ENCODE data around the gene ELK4.

The ELK4 gene

DNA sequence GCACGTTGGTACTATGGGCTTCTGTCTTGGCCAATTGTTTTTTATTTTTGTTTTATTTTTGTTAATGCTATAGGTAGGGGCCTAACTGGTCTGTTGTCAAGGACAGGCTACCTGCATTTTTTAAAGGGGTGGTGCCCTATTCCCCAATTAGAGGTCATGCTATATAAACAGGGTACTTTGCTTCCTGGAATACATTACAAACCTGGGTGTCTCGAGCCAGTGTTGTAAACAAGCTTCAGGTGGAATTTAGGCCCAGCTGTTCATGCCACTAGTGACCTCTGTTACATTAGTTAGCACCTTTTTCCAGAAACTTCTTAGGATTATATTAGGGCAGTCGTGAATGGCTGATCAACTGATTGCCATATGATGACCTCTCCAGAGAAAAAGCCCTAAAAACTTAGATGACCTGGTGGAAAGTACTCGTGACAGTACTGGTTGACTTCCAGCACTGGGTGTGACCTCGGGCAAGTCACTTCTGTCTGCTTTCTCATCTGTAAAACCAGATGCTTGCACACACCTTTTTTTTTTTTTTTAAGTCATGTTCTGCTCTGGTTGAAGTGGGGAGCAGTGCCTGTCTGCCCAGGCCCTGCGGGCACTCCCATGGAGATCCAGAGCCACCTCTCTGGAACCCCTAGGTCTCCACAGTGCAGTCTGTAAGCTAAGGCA lies 46.5 kb downstream of the ELK4 start:
- no peaks in the 10 kb centered on the region for H3K9me3 Mint-ChIP-seq
- H3K27ac Mint-ChIP-seq, result no peak overlapping the region
- no peak overlapping the region for H3K4me3 Mint-ChIP-seq
- H3K27me3 Mint-ChIP-seq, result no peaks in the 10 kb centered on the region
- H3K4me1 Mint-ChIP-seq, result peaks cover 37% of the 10 kb centered on the region
- no peak for DNase-seq
- ATAC-seq, result no peak

GRCh38 chr1:205584732-205585131 lies 47.1 kb downstream of the ELK4 start:
- no peak overlapping the region for H3K27ac Mint-ChIP-seq
- no peak for DNase-seq

DNA sequence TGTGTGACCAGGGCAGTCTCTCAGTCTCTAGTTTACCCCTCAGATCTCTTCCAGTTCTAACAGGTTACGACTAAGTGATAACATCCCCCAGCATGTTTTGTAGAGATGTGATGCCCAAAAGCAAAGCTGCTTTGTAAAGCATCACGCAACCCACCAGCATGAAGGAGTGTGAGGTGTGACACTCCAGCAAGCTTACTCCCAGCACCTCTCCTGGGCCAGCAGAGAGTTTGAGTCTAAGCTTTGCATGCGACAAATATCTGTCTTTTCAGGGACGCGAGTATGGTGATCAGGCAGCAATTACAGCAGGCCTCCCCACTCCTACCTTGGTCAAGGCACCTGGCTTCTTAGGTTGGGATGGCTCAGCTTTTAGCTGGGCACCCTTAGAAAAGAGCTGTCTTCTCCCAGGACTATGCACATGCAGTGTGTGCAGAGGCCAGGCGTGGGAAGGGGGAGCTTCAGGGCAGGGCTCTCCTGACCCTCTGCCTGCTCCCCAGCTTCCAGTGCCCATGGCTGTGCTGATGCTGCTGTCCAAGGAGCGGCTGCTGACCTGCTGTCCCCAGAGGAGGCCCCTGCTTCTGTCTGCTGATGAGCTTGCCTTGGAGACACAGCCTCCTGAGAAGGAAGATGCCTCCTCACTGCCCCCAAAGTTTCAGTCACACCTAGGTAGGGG lies 48.2 kb downstream of the ELK4 start:
- DNase-seq (no peak), ATAC-seq (no peak)
- peaks cover 28% of the 10 kb centered on the region for H3K4me1 Mint-ChIP-seq
- H3K4me3 Mint-ChIP-seq, result no peak overlapping the region
- no peak overlapping the region for H3K27ac Mint-ChIP-seq
- peaks cover 1% of the 10 kb centered on the region for H3K27me3 Mint-ChIP-seq
- no peaks in the 10 kb centered on the region for H3K9me3 Mint-ChIP-seq

More at GRCh38 chr1:205584732-205585131, 47.1 kb downstream of the ELK4 start:
- Mint-ChIP-seq H3K4me1 (peaks cover 32% of the 10 kb centered on the region), H3K4me3 (no peak overlapping the region), H3K27me3 (no peaks in the 10 kb centered on the region), H3K9me3 (no peaks in the 10 kb centered on the region)
- ATAC-seq, result no peak

- Mint-ChIP-seq H3K4me1 (peaks cover 26% of the 10 kb centered on the region), H3K27ac (peak overlapping the region; percentile 88 to 91), H3K4me3 (peak overlapping the region in 1 of 2 donors; percentile 64), H3K27me3 (peaks cover 10% of the 10 kb centered on the region), H3K9me3 (no peaks in the 10 kb centered on the region)
- peak; percentile 62 for ATAC-seq
- no peak for DNase-seq
Observed at GRCh38 chr1:205582471-205583291, 49.1 kb downstream of the ELK4 start.

- ATAC-seq (peak; percentile 29), DNase-seq (no peak)
- Mint-ChIP-seq H3K4me3 (no peak overlapping the region), H3K27me3 (peaks cover 17% of the 10 kb centered on the region), H3K4me1 (peaks cover 26% of the 10 kb centered on the region), H3K9me3 (no peaks in the 10 kb centered on the region), H3K27ac (peak overlapping the region in 1 of 2 donors; percentile 28)
Observed at GRCh38 chr1:205582046-205582445, 49.8 kb downstream of the ELK4 start.

DNA sequence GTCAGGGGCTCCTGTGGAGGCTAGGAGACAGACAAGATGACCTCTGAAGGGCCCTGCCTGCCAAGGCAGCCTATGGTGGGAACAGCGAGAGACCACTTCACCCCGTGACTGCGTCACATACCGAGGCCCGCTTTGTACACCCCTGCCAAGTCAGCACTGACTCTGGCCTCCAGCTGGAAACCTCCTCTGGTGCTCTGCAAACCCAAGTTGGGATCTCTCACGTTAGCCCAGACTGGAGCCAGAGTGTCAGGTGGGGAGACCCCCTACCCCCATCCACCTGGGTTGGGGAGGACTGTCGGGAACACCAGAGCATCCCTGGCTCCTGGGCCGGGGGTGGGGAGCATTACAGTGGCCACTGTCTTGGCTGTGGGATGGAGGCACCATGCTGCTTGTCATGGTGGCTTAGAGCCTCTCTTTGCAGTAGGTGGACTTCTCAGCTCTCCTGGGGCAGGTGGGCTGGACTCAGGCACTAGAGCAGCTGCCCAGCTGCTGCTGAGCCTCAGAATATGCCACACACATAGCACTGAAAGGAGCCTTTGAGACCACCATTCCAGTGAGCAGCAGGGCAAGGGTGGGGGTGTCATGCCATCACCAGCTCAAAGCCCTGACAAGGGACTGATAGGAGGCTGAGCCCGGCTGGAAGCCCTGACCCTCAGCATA lies 50.4 kb downstream of the ELK4 start:
- Mint-ChIP-seq H3K27ac (peak overlapping the region in 1 of 2 donors; percentile 28), H3K9me3 (no peaks in the 10 kb centered on the region), H3K27me3 (peaks cover 20% of the 10 kb centered on the region), H3K4me1 (peaks cover 26% of the 10 kb centered on the region), H3K4me3 (no peak overlapping the region)
- no peak for DNase-seq
- ATAC-seq, result no peak

GRCh38 chr1:205580923-205581180 lies 51.0 kb downstream of the ELK4 start:
- Mint-ChIP-seq H3K9me3 (no peaks in the 10 kb centered on the region), H3K4me3 (no peak overlapping the region), H3K27me3 (peaks cover 20% of the 10 kb centered on the region), H3K27ac (peak overlapping the region in 1 of 2 donors; percentile 7), H3K4me1 (peaks cover 26% of the 10 kb centered on the region)
- ATAC-seq (no peak), DNase-seq (no peak)

DNA sequence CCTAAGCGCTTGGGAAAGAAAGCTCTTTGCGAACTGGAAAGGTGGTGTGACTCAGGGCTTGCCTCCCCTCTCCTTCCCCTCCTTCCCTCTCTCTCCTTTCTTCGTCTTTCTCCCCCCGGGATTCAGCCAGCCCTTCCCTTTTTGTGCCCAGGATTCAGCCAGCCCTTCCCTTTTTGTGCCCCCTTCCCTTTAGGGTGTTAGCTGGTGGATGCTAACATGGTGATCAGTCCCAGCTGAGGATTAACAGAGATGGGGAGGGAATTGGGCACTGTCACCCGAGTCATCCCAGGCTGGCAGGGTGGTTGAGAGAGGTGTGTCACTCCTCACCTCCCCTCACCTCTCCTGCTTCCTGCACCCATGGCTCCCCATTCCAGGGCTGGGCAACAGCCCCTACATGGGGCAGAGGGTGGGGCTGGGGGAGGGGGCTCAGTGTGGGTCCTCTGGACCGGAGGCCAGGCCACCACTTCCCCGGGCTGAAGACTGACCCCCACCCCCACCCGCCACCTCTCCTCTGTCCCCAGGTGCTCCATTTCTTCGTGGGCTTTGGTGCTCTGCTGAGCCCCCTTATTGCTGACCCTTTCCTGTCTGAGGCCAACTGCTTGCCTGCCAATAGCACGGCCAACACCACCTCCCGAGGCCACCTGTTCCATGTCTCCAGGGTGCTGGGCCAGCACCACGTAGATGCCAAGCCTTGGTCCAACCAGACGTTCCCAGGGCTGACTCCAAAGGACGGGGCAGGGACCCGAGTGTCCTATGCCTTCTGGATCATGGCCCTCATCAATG lies 51.5 kb downstream of the ELK4 start:
- peaks cover 20% of the 10 kb centered on the region for H3K27me3 Mint-ChIP-seq
- H3K4me3 Mint-ChIP-seq, result no peak overlapping the region
- H3K9me3 Mint-ChIP-seq, result no peaks in the 10 kb centered on the region
- peaks cover 26% of the 10 kb centered on the region for H3K4me1 Mint-ChIP-seq
- peak overlapping the region in 1 of 2 donors; percentile 7 for H3K27ac Mint-ChIP-seq
- DNase-seq (no peak), ATAC-seq (no peak)

DNA sequence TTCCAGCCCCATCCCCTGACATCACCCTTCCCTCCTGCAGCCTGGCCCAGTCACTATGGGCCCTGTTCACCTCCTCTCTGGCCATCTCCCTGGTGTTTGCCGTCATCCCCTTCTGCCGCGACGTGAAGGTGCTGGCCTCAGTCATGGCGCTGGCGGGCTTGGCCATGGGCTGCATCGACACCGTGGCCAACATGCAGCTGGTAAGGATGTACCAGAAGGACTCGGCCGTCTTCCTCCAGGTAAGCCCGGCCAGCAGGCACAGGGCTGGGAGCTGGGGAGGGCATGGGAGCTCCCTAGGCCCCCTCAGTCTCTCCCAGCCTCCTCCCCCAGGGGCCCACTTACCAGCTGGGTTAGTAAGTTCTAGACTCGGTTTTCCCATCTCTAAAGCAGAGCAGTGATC lies 52.1 kb downstream of the ELK4 start:
- Mint-ChIP-seq H3K27me3 (peaks cover 20% of the 10 kb centered on the region), H3K9me3 (no peaks in the 10 kb centered on the region), H3K27ac (no peak overlapping the region), H3K4me1 (peaks cover 26% of the 10 kb centered on the region), H3K4me3 (no peak overlapping the region)
- no peak for ATAC-seq
- no peak for DNase-seq

GRCh38 chr1:205578780-205579571 lies 52.8 kb downstream of the ELK4 start:
- H3K4me3 Mint-ChIP-seq, result no peak overlapping the region
- peak overlapping the region in 1 of 2 donors; percentile 36 for H3K27ac Mint-ChIP-seq
- H3K4me1 Mint-ChIP-seq, result peaks cover 26% of the 10 kb centered on the region
- no peaks in the 10 kb centered on the region for H3K9me3 Mint-ChIP-seq
- DNase-seq (no peak), ATAC-seq (no peak)
- H3K27me3 Mint-ChIP-seq, result peaks cover 20% of the 10 kb centered on the region

GRCh38 chr1:205577874-205578658 lies 53.7 kb downstream of the ELK4 start:
- H3K27ac Mint-ChIP-seq, result no peak overlapping the region
- no peaks in the 10 kb centered on the region for H3K9me3 Mint-ChIP-seq
- ATAC-seq, result no peak
- DNase-seq, result no peak
- peaks cover 20% of the 10 kb centered on the region for H3K27me3 Mint-ChIP-seq
- H3K4me1 Mint-ChIP-seq, result peaks cover 19% of the 10 kb centered on the region
- H3K4me3 Mint-ChIP-seq, result no peak overlapping the region

DNA sequence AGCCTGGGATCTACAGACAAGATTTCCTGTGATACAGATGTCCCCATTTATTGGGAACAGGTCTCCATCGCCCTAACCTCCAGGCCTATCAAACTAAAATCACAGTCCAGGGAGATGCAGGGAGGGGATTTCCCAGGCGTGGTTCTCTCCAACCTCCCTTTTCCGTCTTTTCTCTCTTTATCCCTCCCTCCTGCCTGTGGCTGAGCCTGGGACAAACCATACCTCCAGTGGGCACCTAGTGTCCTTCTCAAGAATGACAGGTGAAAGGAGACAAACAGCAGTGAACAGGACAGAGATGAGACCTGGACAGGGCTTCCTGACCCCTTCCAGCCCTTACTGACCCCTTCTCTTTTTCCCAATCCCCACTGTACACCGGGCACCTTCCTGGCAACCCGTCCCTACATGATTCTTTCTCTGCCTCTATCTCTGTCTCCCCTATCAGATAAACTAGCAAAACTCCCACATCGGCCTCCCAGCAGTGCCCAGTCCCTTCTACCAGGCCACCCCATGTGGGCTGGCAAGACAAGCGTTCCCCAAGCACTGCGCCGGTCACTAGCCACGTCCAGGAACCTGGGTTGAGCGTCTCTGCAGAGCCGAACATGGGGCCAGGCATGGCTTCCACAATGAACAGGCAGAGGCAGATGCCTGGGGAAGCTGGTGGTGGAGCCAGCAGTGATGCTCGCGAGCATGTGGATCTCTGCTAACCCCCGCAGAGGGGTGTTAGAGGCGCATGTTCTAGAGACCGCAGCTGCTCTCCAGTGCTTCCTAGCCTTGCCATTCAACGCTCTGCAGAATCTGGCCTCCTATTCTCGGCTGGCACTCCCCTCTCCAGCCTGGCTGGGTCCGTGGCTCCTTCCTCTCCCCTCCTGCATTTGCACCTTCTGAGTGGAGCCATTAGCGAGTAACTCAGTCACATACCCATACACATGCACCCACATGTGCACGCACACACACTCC lies 54.7 kb downstream of the ELK4 start:
- DNase-seq (no peak), ATAC-seq (no peak)
- Mint-ChIP-seq H3K27ac (no peak overlapping the region), H3K27me3 (peaks cover 27% of the 10 kb centered on the region), H3K9me3 (no peaks in the 10 kb centered on the region), H3K4me1 (peaks cover 9% of the 10 kb centered on the region), H3K4me3 (no peak overlapping the region)

- DNase-seq, result no peak
- no peaks in the 10 kb centered on the region for H3K9me3 Mint-ChIP-seq
- no peak overlapping the region for H3K27ac Mint-ChIP-seq
- peaks cover 38% of the 10 kb centered on the region for H3K27me3 Mint-ChIP-seq
- H3K4me1 Mint-ChIP-seq, result no peaks in the 10 kb centered on the region
- no peak overlapping the region for H3K4me3 Mint-ChIP-seq
- ATAC-seq, result no peak
Observed at GRCh38 chr1:205576011-205576410, 55.8 kb downstream of the ELK4 start.
